ENCODE data around the gene CBLB.

Gene CBLB

DNA sequence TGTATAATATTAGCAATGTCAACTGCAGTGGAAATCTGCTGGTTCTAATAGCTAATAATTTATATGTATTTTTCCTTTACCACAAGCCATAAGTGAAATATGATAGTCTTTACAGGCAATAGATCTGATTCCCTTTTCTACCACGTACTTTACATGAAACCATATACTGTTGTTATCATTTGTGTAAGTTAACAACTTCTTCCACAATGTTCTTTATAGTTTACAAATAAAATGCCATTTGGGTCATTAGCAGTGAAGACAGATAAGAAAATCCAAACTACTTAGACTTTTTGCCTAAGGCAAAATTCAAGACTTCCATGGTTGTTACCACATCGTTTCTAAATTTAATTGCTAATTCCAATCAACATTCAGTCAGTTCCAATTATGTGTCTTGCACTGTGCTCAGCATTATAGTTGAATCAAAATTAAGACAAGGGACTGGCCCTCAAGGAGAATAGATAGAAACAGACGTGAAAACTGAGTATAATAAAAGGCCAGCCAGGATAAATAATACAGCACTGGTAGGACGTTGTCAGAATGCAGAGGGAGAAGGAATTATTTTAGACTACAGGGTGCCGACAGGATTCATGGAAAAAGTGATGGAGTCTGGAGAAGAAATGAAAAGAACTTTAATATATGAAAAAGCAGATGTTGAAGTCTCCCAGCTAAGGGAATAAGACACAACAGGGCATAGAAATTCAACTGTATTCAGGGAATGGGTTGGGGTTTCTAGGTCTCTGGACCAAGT is 252.3 kb downstream of the CBLB start:
- TF ChIP-seq FOXP2 (optimal IDR thresholded peaks at IDR 0.05; ENCODE audit: borderline replicate concordance, extremely low read depth, extremely low read length, insufficient read depth) (no peak), POLR2AphosphoS5 (IDR thresholded peaks at IDR 0.05; ENCODE audit: low read depth, low read length) (no peak), TAF1 (IDR thresholded peaks at IDR 0.05; ENCODE audit: borderline replicate concordance, insufficient read depth, low read length) (no peak), SIN3A (IDR thresholded peaks at IDR 0.05; ENCODE audit: borderline replicate concordance, insufficient read depth, low read length) (no peak)
- TF ChIP-seq, protein P1, sequence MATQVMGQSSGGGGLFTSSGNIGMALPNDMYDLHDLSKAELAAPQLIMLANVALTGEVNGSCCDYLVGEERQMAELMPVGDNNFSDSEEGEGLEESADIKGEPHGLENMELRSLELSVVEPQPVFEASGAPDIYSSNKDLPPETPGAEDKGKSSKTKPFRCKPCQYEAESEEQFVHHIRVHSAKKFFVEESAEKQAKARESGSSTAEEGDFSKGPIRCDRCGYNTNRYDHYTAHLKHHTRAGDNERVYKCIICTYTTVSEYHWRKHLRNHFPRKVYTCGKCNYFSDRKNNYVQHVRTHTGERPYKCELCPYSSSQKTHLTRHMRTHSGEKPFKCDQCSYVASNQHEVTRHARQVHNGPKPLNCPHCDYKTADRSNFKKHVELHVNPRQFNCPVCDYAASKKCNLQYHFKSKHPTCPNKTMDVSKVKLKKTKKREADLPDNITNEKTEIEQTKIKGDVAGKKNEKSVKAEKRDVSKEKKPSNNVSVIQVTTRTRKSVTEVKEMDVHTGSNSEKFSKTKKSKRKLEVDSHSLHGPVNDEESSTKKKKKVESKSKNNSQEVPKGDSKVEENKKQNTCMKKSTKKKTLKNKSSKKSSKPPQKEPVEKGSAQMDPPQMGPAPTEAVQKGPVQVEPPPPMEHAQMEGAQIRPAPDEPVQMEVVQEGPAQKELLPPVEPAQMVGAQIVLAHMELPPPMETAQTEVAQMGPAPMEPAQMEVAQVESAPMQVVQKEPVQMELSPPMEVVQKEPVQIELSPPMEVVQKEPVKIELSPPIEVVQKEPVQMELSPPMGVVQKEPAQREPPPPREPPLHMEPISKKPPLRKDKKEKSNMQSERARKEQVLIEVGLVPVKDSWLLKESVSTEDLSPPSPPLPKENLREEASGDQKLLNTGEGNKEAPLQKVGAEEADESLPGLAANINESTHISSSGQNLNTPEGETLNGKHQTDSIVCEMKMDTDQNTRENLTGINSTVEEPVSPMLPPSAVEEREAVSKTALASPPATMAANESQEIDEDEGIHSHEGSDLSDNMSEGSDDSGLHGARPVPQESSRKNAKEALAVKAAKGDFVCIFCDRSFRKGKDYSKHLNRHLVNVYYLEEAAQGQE (IDR thresholded peaks at IDR 0.05; ENCODE audit: insufficient read depth in 1 of 2, low read depth in 2 of 2, low read length in 2 of 2): no peak

DNA sequence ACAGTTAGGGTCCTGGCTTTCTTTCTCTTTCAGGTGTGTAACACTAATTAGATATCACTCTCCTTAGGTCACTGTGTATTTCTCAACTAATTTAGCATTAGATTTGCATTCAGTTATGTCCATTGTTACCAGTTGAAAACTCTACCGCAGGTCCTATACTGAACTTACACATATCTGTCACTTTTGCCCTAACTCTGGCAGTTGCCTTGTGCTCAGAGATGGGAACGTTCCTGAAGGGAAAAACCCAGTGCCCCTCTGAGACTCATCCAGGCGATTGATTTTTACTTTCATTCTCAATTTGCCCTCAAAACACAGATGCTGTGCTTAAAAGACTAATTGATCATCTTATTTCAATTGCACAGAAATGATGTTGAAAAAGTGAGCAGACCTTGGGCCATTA is 253.0 kb downstream of the CBLB start:
- TF ChIP-seq POLR2AphosphoS5 (IDR thresholded peaks at IDR 0.05; ENCODE audit: low read depth, low read length): no peak
- TF ChIP-seq SIN3A (IDR thresholded peaks at IDR 0.05; ENCODE audit: borderline replicate concordance, insufficient read depth, low read length): no peak
- no peak for TF ChIP-seq TAF1 (IDR thresholded peaks at IDR 0.05; ENCODE audit: borderline replicate concordance, insufficient read depth, low read length)
- no peak for TF ChIP-seq FOXP2 (optimal IDR thresholded peaks at IDR 0.05; ENCODE audit: borderline replicate concordance, extremely low read depth, extremely low read length, insufficient read depth)
- TF ChIP-seq, protein P1 (IDR thresholded peaks at IDR 0.05; ENCODE audit: insufficient read depth in 1 of 2, low read depth in 2 of 2, low read length in 2 of 2): no peak

DNA sequence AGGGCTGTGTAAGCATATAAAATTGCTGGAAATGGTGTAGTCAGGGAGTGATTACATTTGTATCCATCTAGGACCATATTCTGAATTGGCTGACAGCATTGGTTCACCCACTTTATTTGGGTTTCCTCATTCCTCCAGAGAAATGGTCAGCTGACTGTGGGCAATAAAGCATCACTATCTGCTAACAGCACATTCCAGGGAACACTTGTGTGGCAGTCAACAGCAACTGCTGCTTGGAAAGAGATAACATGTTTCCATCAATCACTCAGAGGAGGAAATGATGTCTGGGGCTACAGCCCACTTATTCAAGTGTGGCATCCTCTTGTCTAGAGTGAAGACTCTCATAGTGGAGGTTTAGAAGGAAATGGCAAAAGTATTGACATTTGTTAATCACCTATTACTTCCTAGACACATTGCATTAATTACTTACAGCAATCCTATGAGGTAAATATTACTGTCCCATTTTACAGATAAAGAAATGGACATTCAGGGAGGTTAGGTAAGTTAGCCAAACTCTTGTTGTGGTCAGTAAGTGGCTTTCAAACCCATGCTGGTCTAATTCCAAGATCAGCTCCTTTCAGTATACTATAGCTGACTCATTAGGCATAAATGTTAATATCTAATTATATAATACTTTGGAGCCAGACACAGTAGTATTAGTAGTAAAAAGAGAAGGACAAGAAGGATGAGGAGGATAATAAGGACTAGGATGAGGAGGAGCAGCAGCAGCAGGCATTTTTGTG is 254.4 kb downstream of the CBLB start:
- no peak for TF ChIP-seq POLR2AphosphoS5 (IDR thresholded peaks at IDR 0.05; ENCODE audit: low read depth, low read length)
- TF ChIP-seq SIN3A (IDR thresholded peaks at IDR 0.05; ENCODE audit: borderline replicate concordance, insufficient read depth, low read length): no peak
- TF ChIP-seq, protein P1 (IDR thresholded peaks at IDR 0.05; ENCODE audit: insufficient read depth in 1 of 2, low read depth in 2 of 2, low read length in 2 of 2): no peak
- no peak for TF ChIP-seq TAF1 (IDR thresholded peaks at IDR 0.05; ENCODE audit: borderline replicate concordance, insufficient read depth, low read length)
- TF ChIP-seq FOXP2 (optimal IDR thresholded peaks at IDR 0.05; ENCODE audit: borderline replicate concordance, extremely low read depth, extremely low read length, insufficient read depth): no peak

DNA sequence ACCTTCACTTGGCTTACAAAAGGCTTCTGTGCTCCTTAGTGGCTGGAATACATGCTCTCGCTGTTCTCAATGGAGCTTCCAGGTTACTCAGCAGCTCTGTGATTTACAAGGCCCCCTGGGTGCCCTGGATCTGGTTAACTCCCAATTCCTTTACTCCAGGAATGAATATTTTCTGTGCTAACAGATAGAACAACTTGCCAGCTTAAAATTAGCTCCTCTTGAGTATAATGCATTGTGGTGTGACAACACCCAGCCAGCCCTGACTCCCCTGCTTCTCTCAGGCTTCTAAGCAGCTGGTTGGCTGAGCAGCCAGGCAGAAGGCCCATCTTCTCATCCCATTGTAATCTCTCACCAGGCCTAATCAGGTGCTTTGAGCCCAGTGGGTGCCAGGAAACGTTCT is 255.7 kb downstream of the CBLB start:
- TF ChIP-seq SIN3A (IDR thresholded peaks at IDR 0.05; ENCODE audit: borderline replicate concordance, insufficient read depth, low read length) (no peak), TAF1 (IDR thresholded peaks at IDR 0.05; ENCODE audit: borderline replicate concordance, insufficient read depth, low read length) (no peak), POLR2AphosphoS5 (IDR thresholded peaks at IDR 0.05; ENCODE audit: low read depth, low read length) (no peak), FOXP2 (optimal IDR thresholded peaks at IDR 0.05; ENCODE audit: borderline replicate concordance, extremely low read depth, extremely low read length, insufficient read depth) (no peak)
- TF ChIP-seq, protein P1 (IDR thresholded peaks at IDR 0.05; ENCODE audit: insufficient read depth in 1 of 2, low read depth in 2 of 2, low read length in 2 of 2): no peak
